K562 (cell line): ENCODE data around the gene FGF2. TPM values are rescaled to one million over a fixed set of nuclear protein-coding genes. Genes with fewer than 3 reads are reported as not detected.

Experiments
- ATAC-seq: fragments of 200-7000 bp; cut with Tn5 transposase; 3 replicates; pipeline ENCODE4 v1.9.1; 2020; ENCODE audit warnings: moderate library complexity
- BruUV-seq: library from RNA; stranded (reverse); fragments of 400-500 nt; replicated peaks from 2 replicates; lab custom pipeline; 2021; lab: Mats Ljungman, UMichigan
- CTCF ChIA-PET: fragments of 300-600 bp; formaldehyde crosslinking; extraction: SDS; loops from one replicate; lab custom pipeline; 2021; ENCODE audit warnings: low intra/inter-chr PET ratio; lab: Yijun Ruan, JAX
- POLR2A ChIA-PET: fragments of 300-600, 350-650 bp; sonication (Branson Sonifier 250); formaldehyde crosslinking; extraction: SDS; loops from one replicate; lab custom pipeline; 2021; ENCODE audit warnings: antibody characterized with exemption, inconsistent platforms; lab: Yijun Ruan, JAX
- DNase-seq, 4 experiments: peaks; one replicate each; pipeline versions ENCODE4 v3.0.0 to v3.0.0-alpha.2; 2011 to 2018; ENCODE audit warnings: low spot score in 3 of 4, mixed read lengths in 3 of 4; ENCODE audit errors: extremely low read depth in 1 of 4
- FAIRE-seq: peaks from 2 replicates; lab custom pipeline; 2011; peaks lifted over from hg19 to GRCh38; lab: Jason Lieb, UNC
- H2AFZ ChIP-seq: 2 replicates; pipeline ENCODE4 v1.6.0; 2011; ENCODE audit warnings: low read depth, low read length, control low read depth, inconsistent platforms
- H3K27ac ChIP-seq: fragments of 200-600 bp; 3 replicates; pipeline ENCODE4 v1.8.0; 2011; ENCODE audit warnings: low read depth, mild to moderate bottlenecking, control low read depth, inconsistent platforms, low read length, moderate library complexity, mixed read lengths; ENCODE audit errors: extremely low read depth
- H3K27me3 ChIP-seq, 2 experiments: fragments of 300-600 bp in 1 of 2; 2 replicates in 1 of 2; 3 replicates in 1 of 2; pipeline versions ENCODE4 v1.6.0 to v1.8.0; 2011; ENCODE audit warnings: inconsistent platforms in 2 of 2, low read length in 2 of 2, mild to moderate bottlenecking in 1 of 2, mixed read lengths in 1 of 2, moderate library complexity in 1 of 2; ENCODE audit not compliant: control insufficient read depth in 2 of 2, insufficient read depth in 2 of 2
- H3K36me3 ChIP-seq: fragments of 300-600 bp; 3 replicates; pipeline ENCODE4 v1.8.0; 2011; ENCODE audit warnings: mild to moderate bottlenecking, low read length, inconsistent platforms; ENCODE audit not compliant: control insufficient read depth, insufficient read depth
- H3K4me1 ChIP-seq, 2 experiments: fragments of 200-600 bp in 1 of 2; replicated peaks in 1 of 2; 2 replicates in 1 of 2; 3 replicates in 1 of 2; pipeline versions ENCODE4 v1.5.1 to v1.8.0; 2011; ENCODE audit warnings: inconsistent platforms in 2 of 2, low read length in 2 of 2, mild to moderate bottlenecking in 1 of 2, mixed read lengths in 1 of 2, moderate library complexity in 1 of 2; ENCODE audit not compliant: control insufficient read depth in 2 of 2, insufficient read depth in 2 of 2
- H3K4me2 ChIP-seq: 2 replicates; pipeline ENCODE4 v1.6.1; 2011; ENCODE audit warnings: low read length, control low read depth, inconsistent platforms, mixed read lengths; ENCODE audit not compliant: insufficient read depth
- H3K4me3 ChIP-seq: fragments of 200-600 bp; sonication (generic), shearing (Covaris generic); 2 replicates; pipeline ENCODE4 v1.5.1; 2016; ENCODE audit warnings: control low read depth, inconsistent platforms
- H3K79me2 ChIP-seq: fragments of 200-600 bp; 3 replicates; pipeline ENCODE4 v1.8.0; 2011; ENCODE audit warnings: low read length, inconsistent platforms; ENCODE audit not compliant: control insufficient read depth, insufficient read depth
- H3K9ac ChIP-seq, 2 experiments: 2 replicates each; pipeline versions ENCODE4 v1.6.0 to v1.6.1; 2011; ENCODE audit warnings: low read depth in 2 of 2, low read length in 2 of 2, control low read depth in 1 of 2, inconsistent platforms in 1 of 2, mild to moderate bottlenecking in 1 of 2, mixed read lengths in 1 of 2; ENCODE audit not compliant: insufficient read depth in 1 of 2
- H3K9me1 ChIP-seq: one replicate; pipeline ENCODE4 v1.6.0; 2011; ENCODE audit warnings: inconsistent platforms, mild to moderate bottlenecking, low read length, moderate library complexity; ENCODE audit not compliant: control insufficient read depth, insufficient read depth
- H3K9me3 ChIP-seq: replicated peaks from 2 replicates; pipeline ENCODE4 v1.5.1; 2011; ENCODE audit warnings: low read depth, low read length, inconsistent platforms; ENCODE audit not compliant: control insufficient read depth, insufficient read depth
- H4K20me1 ChIP-seq: replicated peaks from 2 replicates; pipeline ENCODE4 v1.6.1; 2011; ENCODE audit warnings: low read length, inconsistent platforms, mixed read lengths; ENCODE audit not compliant: control insufficient read depth, insufficient read depth
- BDP1 ChIP-seq: IDR thresholded peaks from 3 replicates; pipeline ENCODE4 v1.6.1; 2011; ENCODE audit not compliant: insufficient read length, insufficient read depth
- GTF2E2 ChIP-seq: fragments of 200-800 bp; sonication (Bioruptor generic); IDR thresholded peaks from 2 replicates; pipeline ENCODE4 v1.6.1; 2016; ENCODE audit warnings: missing genetic modification characterization, missing compliant biosample characterization
- HNRNPK ChIP-seq: fragments of 200-400 bp; formaldehyde crosslinking; IDR thresholded peaks from one replicate; pipeline ENCODE4 v1.6.1; 2018; ENCODE audit warnings: mild to moderate bottlenecking, low read depth, low read length; ENCODE audit not compliant: poor library complexity, severe bottlenecking
- MYBL2 ChIP-seq, 2 experiments: fragments of 450-650 bp in 1 of 2; sonication (generic) in 1 of 2; formaldehyde crosslinking in 1 of 2; IDR thresholded peaks; 2 replicates each; pipeline versions ENCODE4 v1.6.1 to v1.8.1; 2017 to 2022; ENCODE audit warnings: borderline replicate concordance in 1 of 2, inconsistent platforms in 1 of 2, low read depth in 1 of 2, mild to moderate bottlenecking in 1 of 2, missing genetic modification reagents in 1 of 2, moderate library complexity in 1 of 2
- NCOR1 ChIP-seq: fragments of 450-650 bp; IDR thresholded peaks from 2 replicates; pipeline ENCODE4 v1.6.1; 2016; ENCODE audit warnings: mild to moderate bottlenecking, moderate library complexity
- NELFE ChIP-seq: IDR thresholded peaks from 2 replicates; pipeline ENCODE4 v1.6.1; 2011; ENCODE audit warnings: mild to moderate bottlenecking; ENCODE audit not compliant: insufficient read depth, insufficient read length
- PHF20 ChIP-seq: fragments of 450-650 bp; IDR thresholded peaks from 2 replicates; pipeline ENCODE4 v1.6.1; 2018; ENCODE audit not compliant: partially characterized antibody
- POLR3G ChIP-seq: IDR thresholded peaks from 2 replicates; pipeline ENCODE4 v1.6.1; 2011; ENCODE audit not compliant: insufficient read length, insufficient replicate concordance; ENCODE audit errors: extremely low read depth
- RBM14 ChIP-seq: fragments of 200-400 bp; formaldehyde crosslinking; IDR thresholded peaks from 2 replicates; pipeline ENCODE4 v1.6.1; 2018; ENCODE audit warnings: low read depth, mild to moderate bottlenecking, low read length, moderate library complexity, borderline replicate concordance; ENCODE audit not compliant: insufficient read depth
- STAT5B ChIP-seq: fragments of 250-450 bp; sonication (Bioruptor Pico); IDR thresholded peaks from 2 replicates; pipeline ENCODE4 v1.8.0; 2021; ENCODE audit warnings: mild to moderate bottlenecking, inconsistent platforms
- ZNF584 ChIP-seq: fragments of 200-800 bp; sonication (Bioruptor generic); IDR thresholded peaks from 2 replicates; pipeline ENCODE4 v1.6.1; 2016; ENCODE audit warnings: low read depth, mild to moderate bottlenecking, missing genetic modification characterization, missing compliant biosample characterization
- ZNF780A ChIP-seq: fragments of 250-450 bp; sonication (Bioruptor Pico); IDR thresholded peaks from 2 replicates; pipeline ENCODE4 v1.5.0; 2021; ENCODE audit warnings: mild to moderate bottlenecking
- WGBS: fragments of 100-300 bp; shearing (Covaris generic); methylation state at CpG from one replicate; pipeline ENCODE4 v1.1.6; 2016; ENCODE audit warnings: low coverage, mixed read lengths; ENCODE audit not compliant: insufficient coverage; ENCODE audit errors: missing lambda C conversion rate; 5-methylcytosine and 5-hydroxymethylcytosine counted together
- in situ Hi-C: fragments of 300-500 bp; cut with MboI; formaldehyde crosslinking; loops from 4 replicates; pipeline ENCODE4 v1.15.0; 2018; ENCODE audit warnings: inconsistent platforms, mixed read lengths
- intact Hi-C: fragments of 100-400 bp; cut with micrococcal nuclease; formaldehyde crosslinking; loops from 2 replicates; pipeline ENCODE4 v1.14.2; 2022
- polyA plus RNA-seq, 8 experiments: library from polyadenylated mRNA; depleted of rRNA in 4 of 8; stranded (reverse) in 5 of 8; unstranded in 3 of 8; fragments of >200 nt; fragmentation: Nextera tagmentation in 2 of 8; fragmentation: Illumina TruSeq in 1 of 8; extraction: Ambion mirVana in 2 of 8; extraction: Trizol in 1 of 8; gene quantifications; 2 replicates each; pipeline versions ENCODE4 v1.2.1 to v1.2.3, GENCODE V29; 2011 to 2014; ENCODE audit warnings: inconsistent platforms in 1 of 8, missing spikeins in 1 of 8
- total RNA-seq, 7 experiments: library from RNA; depleted of rRNA in 6 of 7; stranded (reverse); fragments of >200 nt in 6 of 7; fragmentation: Illumina TruSeq in 2 of 7; extraction: Trizol in 2 of 7; gene quantifications; 2 replicates each; pipeline versions ENCODE4 v1.2.1 to v1.2.3, GENCODE V29; 2011 to 2021; ENCODE audit warnings: low replicate concordance in 1 of 7
- TF ChIP-seq, protein P1 (sequence below), 2 experiments: fragments of 450-650 bp in 1 of 2; sonication (generic) in 1 of 2; formaldehyde crosslinking in 1 of 2; IDR thresholded peaks in 1 of 2; conservative IDR thresholded peaks in 1 of 2; 2 replicates each; pipeline versions ENCODE4 v1.6.1 to v1.8.1; 2016 to 2023; ENCODE audit warnings: mild to moderate bottlenecking in 2 of 2, moderate library complexity in 2 of 2, inconsistent platforms in 1 of 2, missing genetic modification reagents in 1 of 2
- TF ChIP-seq, protein P2 (sequence below): sonication (generic); formaldehyde crosslinking; IDR thresholded peaks from 2 replicates; pipeline ENCODE4 v1.8.1; 2023; ENCODE audit warnings: mild to moderate bottlenecking, missing genetic modification reagents
- TF ChIP-seq, protein P3 (sequence below): fragments of 450-650 bp; IDR thresholded peaks from 2 replicates; pipeline ENCODE4 v1.6.1; 2017; ENCODE audit warnings: mild to moderate bottlenecking, moderate library complexity
- TF ChIP-seq, protein P4 (sequence below), 2 experiments: fragments of 250-450 bp in 1 of 2; fragments of 450-650 bp in 1 of 2; sonication (Bioruptor Pico) in 1 of 2; IDR thresholded peaks; 2 replicates each; pipeline versions ENCODE4 v1.6.1 to v1.8.0; 2016 to 2021; ENCODE audit warnings: mild to moderate bottlenecking in 2 of 2, moderate library complexity in 2 of 2, missing compliant biosample characterization in 1 of 2, missing genetic modification characterization in 1 of 2

FGF2 gene
- total and polyA plus RNA-seq, 9 of the 15 experiments (the other 6 are each of a cell fraction or from before 2014, with no cell fraction given): 2.5 to 19.4 (median 9.2) TPM

DNA sequence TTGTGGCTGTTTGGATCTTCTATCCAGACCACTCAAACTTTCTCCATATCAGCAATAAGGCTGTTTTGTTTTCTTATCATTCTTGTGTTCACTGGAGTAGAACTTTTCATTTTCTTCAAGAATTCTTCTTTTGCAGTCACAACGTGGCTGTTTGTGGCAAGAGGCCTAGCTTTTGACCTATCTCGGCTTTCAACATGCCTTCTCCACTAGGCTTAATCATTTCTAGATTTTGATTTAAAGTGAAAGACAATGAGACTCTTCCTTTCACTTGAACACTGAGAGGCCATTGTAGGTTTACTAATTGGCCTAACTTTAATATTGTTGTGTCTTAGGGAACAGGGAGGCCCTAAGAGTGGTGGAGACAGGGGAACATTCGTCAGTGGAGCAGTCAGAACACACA, 19.1 kb downstream of the FGF2 start:
- no peak overlapping the region for H2AFZ ChIP-seq
- in situ Hi-C loops: no loop called here
- DNase-seq (no peak), FAIRE-seq (no peak), ATAC-seq (no peak)
- H3K9ac ChIP-seq: no peak overlapping the region
- no peaks in the 10 kb centered on the region for H3K9me3 ChIP-seq
- ChIA-PET CTCF (no interaction called here), POLR2A (interaction anchor here (0.5 to 1.2 kb wide), 3 partner anchors 13 to 309 kb away, joined by 3 to 4 read pairs (median 3); no protein-coding TSS in a partner anchor)
- no peaks in the 10 kb centered on the region for H3K9me1 ChIP-seq
- H3K4me2 ChIP-seq: no peak overlapping the region
- 52% methylated on average over 3 of the region's 3 CpGs for WGBS
- H3K36me3 ChIP-seq: peaks cover 13% of the 10 kb centered on the region
- H3K27ac ChIP-seq: no peak overlapping the region
- H3K79me2 ChIP-seq: peaks cover 8% of the 10 kb centered on the region; the same call in 1 of the 3 replicates
- H4K20me1 ChIP-seq: no peaks in the 10 kb centered on the region
- H3K4me1 ChIP-seq: peaks cover 0 to 2% of the 10 kb centered on the region in 2 experiments; a peak in 2 of 5 replicates
- H3K27me3 ChIP-seq: no peaks in the 10 kb centered on the region
- no TSS peak for BruUV-seq
- H3K4me3 ChIP-seq: no peak overlapping the region
- intact Hi-C loops: no loop called here
- TF ChIP-seq ZNF780A (CRISPR knock-in tag) (no peak), RBM14 (no peak), PHF20 (no peak), HNRNPK (no peak), GTF2E2 (tag) (no peak), NELFE (no peak), MYBL2 (IDR thresholded peaks at IDR 0.05; ENCODE audit: low read depth) (no peak), MYBL2 (CRISPR knock-in tag; IDR thresholded peaks at IDR 0.05; ENCODE audit: borderline replicate concordance) (no peak), ZNF584 (CRISPR knock-in tag) (no peak), STAT5B (no peak), NCOR1 (no peak), BDP1 (no peak), POLR3G (no peak)
- TF ChIP-seq, protein P1, sequence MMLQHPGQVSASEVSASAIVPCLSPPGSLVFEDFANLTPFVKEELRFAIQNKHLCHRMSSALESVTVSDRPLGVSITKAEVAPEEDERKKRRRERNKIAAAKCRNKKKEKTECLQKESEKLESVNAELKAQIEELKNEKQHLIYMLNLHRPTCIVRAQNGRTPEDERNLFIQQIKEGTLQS (IDR thresholded peaks at IDR 0.05): no peak
- TF ChIP-seq, protein P1 (CRISPR knock-in tag; conservative IDR thresholded peaks at IDR 0.05): no peak
- TF ChIP-seq, protein P2, sequence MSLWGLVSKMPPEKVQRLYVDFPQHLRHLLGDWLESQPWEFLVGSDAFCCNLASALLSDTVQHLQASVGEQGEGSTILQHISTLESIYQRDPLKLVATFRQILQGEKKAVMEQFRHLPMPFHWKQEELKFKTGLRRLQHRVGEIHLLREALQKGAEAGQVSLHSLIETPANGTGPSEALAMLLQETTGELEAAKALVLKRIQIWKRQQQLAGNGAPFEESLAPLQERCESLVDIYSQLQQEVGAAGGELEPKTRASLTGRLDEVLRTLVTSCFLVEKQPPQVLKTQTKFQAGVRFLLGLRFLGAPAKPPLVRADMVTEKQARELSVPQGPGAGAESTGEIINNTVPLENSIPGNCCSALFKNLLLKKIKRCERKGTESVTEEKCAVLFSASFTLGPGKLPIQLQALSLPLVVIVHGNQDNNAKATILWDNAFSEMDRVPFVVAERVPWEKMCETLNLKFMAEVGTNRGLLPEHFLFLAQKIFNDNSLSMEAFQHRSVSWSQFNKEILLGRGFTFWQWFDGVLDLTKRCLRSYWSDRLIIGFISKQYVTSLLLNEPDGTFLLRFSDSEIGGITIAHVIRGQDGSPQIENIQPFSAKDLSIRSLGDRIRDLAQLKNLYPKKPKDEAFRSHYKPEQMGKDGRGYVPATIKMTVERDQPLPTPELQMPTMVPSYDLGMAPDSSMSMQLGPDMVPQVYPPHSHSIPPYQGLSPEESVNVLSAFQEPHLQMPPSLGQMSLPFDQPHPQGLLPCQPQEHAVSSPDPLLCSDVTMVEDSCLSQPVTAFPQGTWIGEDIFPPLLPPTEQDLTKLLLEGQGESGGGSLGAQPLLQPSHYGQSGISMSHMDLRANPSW (CRISPR knock-in tag): no peak
- TF ChIP-seq, protein P3, sequence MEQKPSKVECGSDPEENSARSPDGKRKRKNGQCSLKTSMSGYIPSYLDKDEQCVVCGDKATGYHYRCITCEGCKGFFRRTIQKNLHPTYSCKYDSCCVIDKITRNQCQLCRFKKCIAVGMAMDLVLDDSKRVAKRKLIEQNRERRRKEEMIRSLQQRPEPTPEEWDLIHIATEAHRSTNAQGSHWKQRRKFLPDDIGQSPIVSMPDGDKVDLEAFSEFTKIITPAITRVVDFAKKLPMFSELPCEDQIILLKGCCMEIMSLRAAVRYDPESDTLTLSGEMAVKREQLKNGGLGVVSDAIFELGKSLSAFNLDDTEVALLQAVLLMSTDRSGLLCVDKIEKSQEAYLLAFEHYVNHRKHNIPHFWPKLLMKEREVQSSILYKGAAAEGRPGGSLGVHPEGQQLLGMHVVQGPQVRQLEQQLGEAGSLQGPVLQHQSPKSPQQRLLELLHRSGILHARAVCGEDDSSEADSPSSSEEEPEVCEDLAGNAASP: no peak
- TF ChIP-seq, protein P4, sequence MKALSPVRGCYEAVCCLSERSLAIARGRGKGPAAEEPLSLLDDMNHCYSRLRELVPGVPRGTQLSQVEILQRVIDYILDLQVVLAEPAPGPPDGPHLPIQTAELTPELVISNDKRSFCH (CRISPR knock-in tag; IDR thresholded peaks at IDR 0.05): no peak
- TF ChIP-seq, protein P4 (tag; IDR thresholded peaks at IDR 0.05): no peak
